Smooth muscle cell of the brain vasculature (primary cell): Measurements from ENCODE around the gene LIMCH1.
A peak's percentile ranks its signal among the peaks of the same experiment; 100 is the strongest.
"Not testable (repeated sequence)": the region's sequence is repeated elsewhere in the genome, so short reads cannot be mapped to it uniquely, and the experiment has no call there.

Source experiments
- DNase-seq: peaks from one replicate; pipeline ENCODE4 v3.0.0-alpha.2; 2012; ENCODE audit warnings: low read depth, low spot score

The LIMCH1 gene

DNA sequence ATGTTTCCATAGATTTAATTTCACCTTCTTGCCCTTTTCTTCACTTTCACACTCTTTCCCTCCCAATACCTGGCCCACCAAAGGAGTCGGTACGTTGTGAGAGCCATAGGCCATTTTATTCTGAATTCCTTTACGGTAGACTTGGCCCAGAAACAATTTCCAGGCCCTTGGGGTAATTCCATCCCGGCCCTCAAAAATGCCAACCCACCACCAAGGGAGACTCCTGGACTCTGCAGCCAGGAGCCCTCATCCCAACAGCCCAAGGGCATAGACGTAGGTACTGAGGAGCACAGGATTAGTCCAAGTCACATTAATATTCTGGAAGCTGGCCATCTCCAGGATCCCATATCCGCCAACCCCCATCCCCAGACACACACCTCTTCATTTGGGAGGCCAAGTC is 102.9 kb downstream of the LIMCH1 start:
- DNase-seq: no peak

DNA sequence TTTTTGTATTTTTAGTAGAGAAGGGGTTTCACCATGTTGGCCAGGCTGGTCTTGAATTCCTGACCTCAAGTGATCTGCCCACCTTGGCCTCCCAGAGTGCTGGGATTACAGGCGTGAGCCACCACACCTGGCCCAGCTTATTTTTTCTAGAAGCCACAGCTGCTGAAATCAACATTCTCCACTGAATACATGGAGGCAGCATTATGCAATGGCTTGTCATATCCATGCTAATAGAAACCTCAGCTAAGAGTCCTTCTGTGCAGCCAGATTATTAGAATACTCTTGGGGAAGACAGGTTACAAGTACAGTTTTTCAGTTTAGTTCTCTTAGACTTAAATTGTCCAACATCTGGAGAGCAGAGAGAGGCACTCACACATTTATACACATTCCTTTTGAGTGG is 104.8 kb downstream of the LIMCH1 start:
- DNase-seq: not testable (repeated sequence)

DNA sequence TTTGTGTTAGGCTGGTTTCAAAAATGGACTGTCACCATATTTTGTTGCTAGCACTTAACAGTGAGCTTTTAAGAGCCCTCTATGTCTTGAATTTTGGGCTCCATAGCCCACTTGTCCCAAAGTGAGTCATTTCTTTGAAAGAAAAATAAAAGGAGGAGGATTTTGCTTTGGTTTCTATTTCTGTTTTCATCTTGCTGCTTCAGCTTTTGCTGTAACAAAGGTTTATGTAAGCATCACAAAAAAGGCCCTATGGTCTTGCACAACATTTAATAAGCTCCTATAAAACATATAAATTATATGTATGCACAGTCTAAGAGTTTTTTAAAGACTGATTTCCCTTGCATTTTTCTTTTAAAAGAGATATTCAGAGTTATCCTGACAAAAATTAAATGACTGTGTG is 105.4 kb downstream of the LIMCH1 start:
- no peak for DNase-seq

DNA sequence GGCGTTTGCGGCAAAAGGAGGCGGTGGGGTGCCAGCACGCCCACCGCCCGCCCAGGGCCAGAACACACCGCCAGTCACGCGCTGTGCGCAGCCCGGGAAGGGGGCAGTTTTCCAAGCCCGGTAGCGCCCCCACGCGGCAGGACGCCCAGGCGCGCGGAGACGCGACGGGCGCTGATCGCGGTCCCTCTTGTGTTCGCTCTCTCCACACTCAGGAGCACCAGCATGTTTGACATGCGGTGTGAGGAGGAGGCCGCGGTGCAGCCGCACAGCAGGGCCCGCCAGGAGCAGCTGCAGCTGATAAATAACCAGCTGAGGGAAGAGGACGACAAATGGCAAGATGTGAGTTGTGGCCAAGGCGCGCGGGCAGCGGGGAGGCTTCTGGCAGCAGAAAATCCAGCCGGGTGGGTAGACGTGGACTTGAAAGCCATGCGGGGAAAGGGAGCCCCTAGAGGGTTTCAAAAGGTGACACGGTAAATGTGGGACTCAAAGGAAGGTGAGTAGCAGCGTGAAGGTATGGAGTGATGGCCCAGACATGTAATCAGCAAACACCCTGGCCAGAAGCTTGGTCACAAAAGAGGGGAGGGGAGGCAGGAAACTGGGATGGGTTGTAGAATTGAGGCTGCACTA is 106.4 kb downstream of the LIMCH1 start:
- no peak for DNase-seq

DNA sequence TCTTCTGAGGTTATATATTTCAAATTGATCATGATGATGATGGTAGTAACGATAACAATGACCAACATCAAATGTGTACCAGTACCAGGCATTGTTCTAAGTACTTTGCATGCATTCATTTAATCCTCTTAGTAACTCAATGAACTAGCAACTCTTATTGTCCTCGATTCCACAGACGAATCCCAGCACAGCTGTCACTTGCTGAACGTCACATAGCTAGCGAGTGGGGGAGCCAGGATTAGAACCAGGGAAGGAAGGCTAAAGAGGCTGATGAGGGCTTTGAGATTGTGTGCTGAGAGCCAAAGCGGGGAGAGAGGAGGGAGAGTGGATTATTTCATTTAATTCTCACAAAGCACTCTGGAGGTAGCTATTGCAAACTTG is 106.9 kb downstream of the LIMCH1 start:
- DNase-seq: no peak

DNA sequence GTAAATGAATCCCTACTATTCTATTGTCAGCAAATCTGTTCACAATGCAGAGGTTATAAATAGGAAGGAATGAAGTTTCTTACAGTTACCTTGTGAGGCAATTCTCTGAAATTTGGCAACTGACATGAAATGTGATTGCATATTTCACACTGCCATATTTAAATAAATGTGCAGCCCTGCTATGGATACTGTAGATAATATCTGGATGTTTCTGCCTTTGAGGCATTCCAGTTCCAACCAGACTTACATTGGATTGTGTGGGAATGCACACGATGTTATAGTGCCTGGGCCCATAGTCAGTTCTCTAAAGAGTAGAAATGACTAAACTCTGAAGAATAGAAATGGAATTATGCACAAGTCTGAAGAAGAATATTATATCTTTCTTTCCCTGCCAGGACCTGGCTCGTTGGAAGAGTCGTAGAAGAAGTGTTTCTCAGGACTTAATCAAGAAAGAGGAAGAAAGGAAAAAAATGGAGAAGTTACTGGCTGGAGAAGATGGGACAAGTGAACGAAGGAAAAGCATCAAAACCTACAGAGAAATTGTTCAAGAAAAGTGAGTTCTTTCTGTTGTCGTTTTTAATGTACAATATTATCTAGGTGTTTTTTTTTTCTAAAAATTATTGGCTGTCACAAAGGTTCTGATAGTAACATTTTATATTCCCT is 107.9 kb downstream of the LIMCH1 start:
- DNase-seq: no peak

DNA sequence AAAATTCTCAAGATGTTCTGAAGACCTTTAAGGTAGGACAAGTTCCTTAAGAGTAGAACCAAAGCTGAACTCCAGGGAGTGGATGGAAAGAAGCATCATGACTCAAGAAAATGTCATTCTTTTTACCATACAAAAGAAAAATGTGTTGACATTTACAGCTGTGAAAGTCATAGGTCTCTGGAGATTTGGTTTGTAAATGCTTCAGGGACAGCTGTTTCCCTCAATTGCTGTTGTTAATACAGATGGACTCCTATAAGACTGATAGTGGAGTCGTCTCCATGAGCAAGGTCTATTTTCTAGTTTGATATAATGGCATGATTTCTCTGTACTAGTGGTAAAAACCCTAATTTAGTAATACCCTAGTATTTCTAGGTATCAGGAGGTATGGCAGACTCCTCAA is 108.9 kb downstream of the LIMCH1 start:
- no peak for DNase-seq

DNA sequence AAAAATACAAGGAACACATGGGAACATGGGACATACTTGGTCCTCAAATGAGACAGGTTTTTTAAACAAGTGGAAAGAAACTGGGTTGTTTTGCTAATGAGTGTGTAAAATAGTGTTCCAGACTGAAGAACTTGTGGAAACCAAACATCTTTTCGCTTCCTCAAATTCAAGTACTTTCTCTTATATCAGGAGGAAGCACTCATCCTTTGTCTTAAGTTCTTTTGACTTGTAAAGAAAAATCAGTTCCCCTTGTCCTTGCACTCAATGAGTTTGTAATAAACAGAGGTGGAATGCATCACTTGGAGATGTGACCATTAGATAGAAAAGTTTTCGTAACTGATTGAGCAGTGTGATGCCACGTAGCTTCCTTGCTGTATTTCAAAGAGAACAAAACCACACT is 109.4 kb downstream of the LIMCH1 start:
- no peak for DNase-seq

DNA sequence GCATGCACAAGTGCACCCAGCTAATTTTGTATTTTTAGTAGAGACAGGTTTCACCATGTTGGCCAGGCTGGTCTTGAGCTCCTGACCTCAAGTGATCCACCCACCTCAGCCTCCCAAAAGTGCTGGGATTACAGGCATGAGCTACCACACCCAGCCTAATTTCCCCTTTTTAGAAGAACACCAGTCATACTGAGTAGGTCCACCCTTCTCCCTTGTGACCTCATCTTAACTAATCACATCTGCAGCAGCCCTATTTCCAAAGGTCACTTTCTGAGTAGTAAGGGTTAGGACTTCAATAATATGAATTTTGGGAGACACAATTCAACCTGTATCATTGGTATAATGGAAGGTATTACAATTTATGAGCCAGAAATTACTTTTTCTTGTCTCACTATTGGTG is 113.2 kb downstream of the LIMCH1 start:
- DNase-seq: not testable (repeated sequence)

DNA sequence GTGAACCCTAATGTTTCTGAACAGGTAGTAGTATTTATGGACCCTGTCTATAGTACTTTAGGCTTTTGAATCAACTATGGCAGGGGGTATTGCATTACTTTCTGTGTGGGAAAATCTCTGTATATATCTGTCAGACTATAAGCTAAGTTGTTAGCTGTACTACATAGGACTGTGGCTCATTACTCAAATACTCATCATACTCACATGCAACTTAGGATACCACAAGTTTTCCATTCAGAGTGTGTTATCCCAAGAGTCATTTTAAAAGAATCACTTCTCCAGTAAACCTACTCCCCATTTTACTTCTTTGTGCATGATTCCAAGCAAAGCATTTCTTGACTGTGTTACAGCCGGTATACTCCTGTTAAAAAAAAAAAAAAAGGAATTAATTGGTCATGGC is 115.0 kb downstream of the LIMCH1 start:
- DNase-seq: no peak

DNA sequence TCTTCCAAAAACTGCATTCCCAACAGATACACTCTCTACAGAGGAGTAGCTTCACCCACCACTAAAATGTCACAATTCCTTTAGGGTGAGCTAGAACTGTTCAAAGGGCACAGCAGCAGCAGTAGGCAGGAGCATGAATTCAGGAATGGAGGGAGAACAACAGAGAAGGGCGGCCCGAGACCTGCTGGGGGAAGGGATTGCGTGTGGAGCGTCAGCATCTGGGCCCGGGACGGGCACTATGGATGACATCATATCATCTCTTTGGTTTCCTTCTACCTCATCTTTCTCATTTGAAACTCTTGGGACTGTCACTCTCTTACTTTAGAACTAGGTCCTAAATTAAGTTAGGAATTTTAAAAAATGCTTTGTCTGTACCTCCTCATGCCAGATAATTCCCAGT is 115.6 kb downstream of the LIMCH1 start:
- DNase-seq: no peak

DNA sequence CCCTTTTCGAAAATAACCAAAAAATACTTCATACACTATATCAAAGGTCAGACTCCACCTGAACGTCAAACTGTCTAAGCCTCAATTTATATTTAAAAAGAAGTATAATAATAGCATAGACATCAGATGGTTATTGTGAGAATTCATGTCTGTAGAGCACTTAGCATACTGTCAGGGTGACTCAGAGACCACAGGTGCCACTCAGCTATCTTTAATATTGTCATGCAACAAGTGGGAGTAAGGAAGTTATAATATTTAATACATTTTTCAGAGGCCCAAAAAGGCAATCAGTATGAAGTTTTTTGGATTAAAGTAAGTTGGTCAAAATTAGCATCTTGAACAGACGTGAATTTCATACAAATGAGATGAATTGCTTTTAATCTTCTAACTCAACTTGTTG is 117.2 kb downstream of the LIMCH1 start:
- no peak for DNase-seq

DNA sequence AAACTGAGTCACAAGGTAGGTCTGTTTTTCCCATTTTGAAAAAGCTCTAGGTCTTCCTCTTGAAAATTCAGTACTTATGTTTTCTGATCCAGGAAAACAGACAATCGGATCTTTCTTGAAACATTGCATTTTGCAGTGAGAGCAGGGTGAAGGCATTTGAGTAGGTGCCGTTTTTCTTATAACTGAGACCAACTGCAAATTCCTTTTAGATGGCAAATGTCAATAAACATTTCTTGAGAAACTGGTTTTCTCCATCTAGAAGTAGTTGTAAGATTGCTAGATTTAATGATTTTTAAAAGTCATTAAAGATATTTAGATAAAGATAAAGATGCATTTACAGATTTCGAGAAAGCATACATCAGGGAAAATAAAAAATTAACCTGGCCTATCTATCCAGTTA is 118.1 kb downstream of the LIMCH1 start:
- no peak for DNase-seq

DNA sequence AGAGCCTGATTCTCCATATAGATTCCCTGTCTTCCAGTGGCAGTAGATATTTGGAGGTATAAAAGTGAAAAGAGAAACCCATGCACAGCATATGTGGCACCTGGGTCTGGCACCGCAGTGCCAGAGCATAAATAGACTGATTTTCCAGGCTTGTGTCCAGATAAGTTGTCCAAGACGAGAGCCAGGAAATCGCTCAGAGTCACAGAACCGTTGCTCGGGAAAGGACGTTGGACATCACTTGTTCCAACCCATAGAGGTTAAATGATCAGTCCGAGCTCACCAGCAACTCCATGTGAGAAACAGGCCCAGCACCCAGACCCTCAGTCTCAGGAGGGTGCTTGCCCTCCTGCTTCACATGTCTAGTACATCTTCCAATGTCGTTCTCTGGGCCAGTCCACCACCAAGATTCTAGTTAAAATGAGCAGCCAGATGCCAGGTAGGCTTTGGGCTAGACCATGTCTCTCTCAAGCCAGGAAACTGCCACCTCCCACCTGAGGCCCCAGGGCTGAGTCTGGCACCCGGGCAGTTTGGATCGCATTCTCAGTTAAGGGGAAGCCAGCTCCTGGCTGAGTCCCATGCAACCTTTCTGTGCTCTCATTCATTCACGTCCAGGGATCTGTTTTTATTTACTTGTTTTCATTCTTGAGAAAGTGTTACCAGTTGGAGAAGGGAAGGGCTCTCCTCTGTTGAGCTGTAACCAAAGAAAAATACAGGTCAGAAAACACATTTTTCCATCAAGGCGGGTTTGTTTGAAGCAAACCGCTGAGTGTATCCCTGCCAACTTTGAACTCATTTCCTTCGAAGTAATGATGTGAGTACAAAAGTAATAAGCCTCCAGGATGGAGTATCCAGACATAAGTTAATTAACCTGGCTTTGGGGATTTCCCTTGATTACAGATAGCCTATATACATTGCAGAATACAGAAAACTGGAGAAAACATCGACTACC is 118.9 kb downstream of the LIMCH1 start:
- no peak for DNase-seq

DNA sequence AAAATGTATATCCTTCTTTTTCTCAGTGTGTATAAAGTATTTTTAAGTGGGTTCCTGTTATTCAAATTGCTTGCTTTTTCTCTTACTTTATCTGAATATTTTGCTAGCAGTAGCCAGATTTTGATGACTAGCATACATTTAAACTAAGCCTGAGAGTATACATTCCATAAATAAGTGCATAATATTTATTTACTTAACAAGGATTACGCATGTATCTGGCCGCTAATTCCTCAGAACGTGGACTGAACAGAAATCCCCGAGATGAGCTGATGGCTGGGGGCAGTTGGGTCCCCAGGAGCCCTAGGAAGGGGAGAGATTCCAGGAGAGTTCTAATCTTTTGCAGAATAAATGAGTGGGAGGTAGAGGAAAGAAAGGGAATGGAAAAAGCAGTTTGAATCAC is 119.6 kb downstream of the LIMCH1 start:
- DNase-seq: no peak

DNA sequence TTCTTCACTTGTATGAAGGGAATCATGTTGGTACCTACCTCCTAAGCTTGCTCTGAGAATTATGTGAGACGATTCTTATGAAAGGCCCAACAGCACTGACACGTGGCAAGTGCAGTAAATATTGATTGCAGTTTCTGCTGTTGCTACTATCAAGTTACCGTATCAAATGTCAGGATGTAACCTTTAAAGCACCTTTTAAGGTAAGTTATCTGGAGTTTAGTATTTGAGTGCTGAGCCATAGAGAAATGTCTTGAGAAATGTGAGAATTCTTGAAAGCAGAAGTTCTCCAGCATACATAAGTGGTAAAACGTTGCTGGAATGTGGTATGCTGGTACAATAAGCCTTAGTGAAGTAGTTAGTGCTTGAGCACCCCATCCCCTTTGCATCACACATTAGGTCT is 120.2 kb downstream of the LIMCH1 start:
- no peak for DNase-seq

DNA sequence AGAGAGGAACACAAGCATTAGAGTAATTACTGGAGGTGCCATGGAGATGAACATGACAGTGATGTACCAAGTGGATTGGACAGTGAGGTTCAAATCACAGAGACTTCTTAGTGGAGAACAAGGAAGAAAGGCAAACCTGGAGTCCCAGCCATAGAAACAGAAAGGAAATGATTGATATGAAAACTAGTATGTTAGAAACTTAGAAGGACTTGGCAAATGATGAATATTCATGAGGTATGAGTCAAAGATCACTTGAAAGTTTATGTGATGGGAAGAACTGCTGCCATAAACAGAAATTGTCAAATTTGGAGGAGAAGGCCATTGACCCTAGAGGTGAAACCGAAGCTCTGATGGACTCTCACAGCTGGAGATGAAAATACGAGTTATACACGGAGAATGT is 122.4 kb downstream of the LIMCH1 start:
- DNase-seq: no peak

DNA sequence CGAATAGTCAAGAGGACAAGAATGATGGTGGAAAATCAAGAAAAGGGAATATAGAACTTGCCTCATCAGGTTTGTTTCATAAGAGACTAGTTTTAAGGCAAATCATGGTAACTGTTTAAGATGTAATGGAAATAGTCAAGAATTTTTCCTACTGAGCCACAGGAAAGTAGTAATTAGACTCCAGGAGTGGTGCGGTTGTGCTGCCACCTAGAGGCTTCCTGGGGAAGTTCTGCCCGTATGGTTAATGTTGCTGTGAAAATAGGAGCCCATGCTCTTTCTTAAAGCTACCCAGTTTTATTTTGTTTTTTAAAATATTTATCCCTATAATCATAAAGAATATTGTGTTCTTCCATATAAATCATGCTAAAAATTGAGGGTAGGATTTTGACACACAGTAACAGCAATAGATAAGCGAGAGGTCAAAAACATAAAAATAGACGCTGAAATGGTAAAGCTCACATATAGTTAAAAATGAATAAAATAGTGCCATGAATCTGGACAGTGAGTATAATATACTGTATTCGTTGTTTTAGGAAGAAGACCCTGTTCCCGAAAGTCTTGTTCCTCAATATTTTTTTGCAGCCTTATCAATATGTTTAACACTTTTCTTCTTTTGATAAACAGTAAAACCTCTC is 123.6 kb downstream of the LIMCH1 start:
- peak; percentile 20 for DNase-seq

DNA sequence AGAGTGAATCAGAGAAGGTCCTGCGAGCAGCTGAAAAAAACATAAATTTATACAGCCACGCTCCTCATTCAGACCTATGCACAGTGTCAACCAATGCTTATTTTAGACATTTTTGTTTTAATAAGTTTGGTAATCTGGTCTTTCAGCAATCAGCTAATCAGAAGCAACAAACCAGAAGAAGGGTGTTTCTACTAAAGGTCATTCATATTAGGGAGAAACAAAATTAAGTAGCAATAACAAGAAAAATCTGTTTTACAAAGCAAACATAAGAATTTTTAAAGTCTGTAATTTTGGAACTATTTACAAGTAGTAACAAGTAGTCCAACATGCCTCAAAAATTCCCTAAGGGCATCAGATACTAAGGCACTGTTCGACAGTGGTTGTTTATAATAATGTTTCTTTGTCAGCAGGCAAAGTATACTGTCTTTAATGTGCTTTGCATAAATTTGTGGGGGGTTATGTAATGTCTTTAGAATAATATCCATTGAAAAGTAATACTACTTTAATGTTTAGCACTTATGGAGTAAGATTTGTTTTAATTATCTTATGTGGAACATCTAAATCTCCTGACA is 127.8 kb downstream of the LIMCH1 start:
- DNase-seq: no peak

DNA sequence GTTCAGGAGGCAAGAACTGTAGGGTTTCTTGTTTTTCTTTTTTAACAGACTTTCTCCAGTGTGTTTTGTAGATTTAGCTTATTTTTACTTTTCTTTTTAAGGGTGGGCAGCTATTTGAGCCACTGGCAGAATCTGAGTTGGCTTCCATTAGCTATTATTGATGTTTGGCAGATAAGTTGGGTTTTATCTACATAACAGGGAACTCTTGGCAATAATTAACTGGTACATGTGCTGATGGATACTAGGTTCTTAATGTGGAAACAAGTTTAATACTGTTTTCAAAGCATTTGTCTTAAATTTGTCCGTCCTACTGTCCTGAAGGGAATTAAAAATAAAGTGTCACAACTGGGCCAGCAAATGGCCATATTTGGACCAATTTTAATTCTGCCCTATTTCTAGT is 130.1 kb downstream of the LIMCH1 start:
- DNase-seq: no peak

DNA sequence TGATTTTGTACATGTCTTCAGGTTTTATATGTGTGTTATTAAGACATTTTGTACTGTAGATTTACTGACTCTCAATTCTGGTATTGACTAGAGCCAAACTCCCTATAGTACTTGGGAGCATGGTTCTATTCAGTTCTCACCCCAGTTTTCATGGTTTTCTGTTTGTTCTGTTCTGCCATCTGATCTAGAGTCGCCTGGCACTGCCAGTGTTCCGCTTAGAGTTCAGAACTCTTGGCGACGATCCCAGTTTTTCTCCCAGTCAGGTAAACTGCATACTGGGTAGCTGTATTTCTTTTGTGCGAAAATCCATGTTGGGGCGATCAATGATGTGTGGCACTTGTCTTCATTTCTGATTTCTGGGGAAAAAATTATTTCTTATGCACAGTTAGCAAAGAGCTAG is 132.6 kb downstream of the LIMCH1 start:
- no peak for DNase-seq

DNA sequence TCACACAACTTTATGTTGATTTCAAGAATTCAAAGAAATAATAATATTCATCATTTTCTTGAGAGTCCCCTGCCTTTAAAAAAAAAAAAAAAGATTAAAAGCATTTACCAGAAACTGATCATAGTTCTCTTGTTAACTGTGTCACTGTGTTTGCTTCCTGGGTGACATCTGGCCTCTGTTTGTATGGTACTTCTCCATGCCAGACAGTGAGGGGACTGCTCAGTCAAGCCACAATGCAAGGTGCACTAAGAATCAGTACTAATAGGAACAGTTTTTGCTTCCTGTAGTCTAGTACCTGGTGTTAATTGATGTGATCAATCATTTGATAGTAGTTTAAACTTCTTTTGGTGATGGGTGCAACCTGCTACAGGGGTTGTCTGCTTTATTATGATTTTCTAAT is 133.0 kb downstream of the LIMCH1 start:
- DNase-seq: no peak
